GM23338 (cell line): ENCODE data around the gene PTPDC1. TPM values are rescaled to one million over a fixed set of nuclear protein-coding genes. Genes with fewer than 3 reads are reported as not detected.

ENCODE experiments used
- ATAC-seq: fragments of 200-7000 bp; cut with Tn5 transposase; 3 replicates; pipeline ENCODE4 v1.9.1; 2020
- DNase-seq: peaks from one replicate; pipeline ENCODE4 v3.0.0-alpha.2; 2015; ENCODE audit warnings: low spot score
- H2AFZ ChIP-seq: fragments of 200-600 bp; sonication (generic); 2 replicates; pipeline ENCODE4 v1.8.0; 2016; ENCODE audit warnings: antibody characterized with exemption, mild to moderate bottlenecking, moderate library complexity
- H3F3A ChIP-seq: fragments of 200-600 bp; sonication (generic); replicated peaks from 2 replicates; pipeline ENCODE4 v1.8.0; 2017; ENCODE audit warnings: antibody characterized with exemption, mixed run types, low read depth
- H3K27ac ChIP-seq: fragments of 200-600 bp; sonication (generic); 2 replicates; pipeline ENCODE4 v1.6.1; 2016; ENCODE audit warnings: low read depth
- H3K27me3 ChIP-seq: fragments of 200-600 bp; sonication (generic); 2 replicates; pipeline ENCODE4 v1.8.0; 2016; ENCODE audit warnings: mild to moderate bottlenecking, mixed run types, moderate library complexity; ENCODE audit not compliant: insufficient read depth
- H3K36me3 ChIP-seq: fragments of 200-600 bp; sonication (generic); 2 replicates; pipeline ENCODE4 v1.8.0; 2016; ENCODE audit warnings: mild to moderate bottlenecking; ENCODE audit not compliant: insufficient read depth
- H3K4me1 ChIP-seq: fragments of 200-600 bp; sonication (generic); 2 replicates; pipeline ENCODE4 v1.8.0; 2016; ENCODE audit warnings: mild to moderate bottlenecking, moderate library complexity; ENCODE audit not compliant: insufficient read depth
- H3K4me2 ChIP-seq: fragments of 200-600 bp; sonication (generic); 2 replicates; pipeline ENCODE4 v1.7.1; 2017; ENCODE audit warnings: mixed run types
- H3K4me3 ChIP-seq: fragments of 200-600 bp; sonication (generic); 2 replicates; pipeline ENCODE4 v1.6.1; 2016; ENCODE audit warnings: mixed run types
- H3K79me2 ChIP-seq: fragments of 200-600 bp; sonication (generic); replicated peaks from 2 replicates; pipeline ENCODE4 v1.8.0; 2017; ENCODE audit warnings: mild to moderate bottlenecking; ENCODE audit not compliant: insufficient read depth
- H3K9me2 ChIP-seq: fragments of 200-600 bp; sonication (generic); 2 replicates; pipeline ENCODE4 v1.8.0; 2017; ENCODE audit not compliant: insufficient read depth
- H4K20me1 ChIP-seq: fragments of 200-600 bp; sonication (generic); replicated peaks from 2 replicates; pipeline ENCODE4 v1.8.0; 2017; ENCODE audit warnings: mild to moderate bottlenecking; ENCODE audit not compliant: insufficient read depth
- H3K27ac Mint-ChIP-seq: 2 replicates; pipeline ENCODE4 v1.8.0; 2020; ENCODE audit warnings: inconsistent platforms, mild to moderate bottlenecking, moderate library complexity, mixed read lengths
- H3K27me3 Mint-ChIP-seq: 3 replicates; pipeline ENCODE4 v1.8.0; 2022; ENCODE audit warnings: low read depth, mild to moderate bottlenecking, moderate library complexity, mixed read lengths, inconsistent platforms; ENCODE audit not compliant: insufficient read depth, poor library complexity
- H3K36me3 Mint-ChIP-seq: 3 replicates; pipeline ENCODE4 v1.8.0; 2021; ENCODE audit warnings: low read depth, mild to moderate bottlenecking, inconsistent platforms, moderate library complexity, mixed read lengths
- H3K4me1 Mint-ChIP-seq: 3 replicates; pipeline ENCODE4 v1.8.0; 2020; ENCODE audit warnings: mild to moderate bottlenecking, inconsistent platforms, mixed read lengths
- H3K4me3 Mint-ChIP-seq: 3 replicates; pipeline ENCODE4 v1.8.0; 2021; ENCODE audit warnings: moderate library complexity, mild to moderate bottlenecking, inconsistent platforms, mixed read lengths
- H3K9me3 Mint-ChIP-seq: 3 replicates; pipeline ENCODE4 v1.8.0; 2020; ENCODE audit warnings: moderate library complexity, mild to moderate bottlenecking, inconsistent platforms, mixed read lengths
- CREB1 ChIP-seq: fragments of 250-450 bp; sonication (Bioruptor Pico); IDR thresholded peaks from 2 replicates; pipeline ENCODE4 v1.5.0; 2020; ENCODE audit warnings: low read depth, mild to moderate bottlenecking, moderate library complexity
- ETS1 ChIP-seq: IDR thresholded peaks from 2 replicates; pipeline ENCODE4 v1.6.1; 2016; ENCODE audit warnings: antibody characterized with exemption
- EZH2phosphoT487 ChIP-seq: fragments of 200-600 bp; sonication (generic); IDR thresholded peaks from one replicate; pipeline ENCODE4 v1.8.1; 2018; ENCODE audit warnings: antibody characterized with exemption; ENCODE audit not compliant: unreplicated experiment
- ZNF114 ChIP-seq: fragments of 250-450 bp; sonication (Bioruptor Pico); IDR thresholded peaks from 2 replicates; pipeline ENCODE4 v1.5.0; 2020; ENCODE audit warnings: mild to moderate bottlenecking, moderate library complexity
- ZNF331 ChIP-seq: fragments of 250-450 bp; sonication (Bioruptor Pico); IDR thresholded peaks from 2 replicates; pipeline ENCODE4 v1.5.0; 2020; ENCODE audit warnings: low read depth, mild to moderate bottlenecking, moderate library complexity
- polyA plus RNA-seq: library from polyadenylated mRNA; unstranded; fragments of >200 nt; fragmentation: Nextera tagmentation; extraction: Ambion mirVana; gene quantifications from 2 replicates; pipeline ENCODE4 v1.2.1, GENCODE V29; 2016
- total RNA-seq: library from RNA; depleted of rRNA; stranded (reverse); fragments of >200 nt; shearing (Covaris generic); gene quantifications from 2 replicates; pipeline ENCODE4 v1.2.3, GENCODE V29; 2014
- TF ChIP-seq, protein P1 (sequence below): fragments of 250-450 bp; sonication (Bioruptor Pico); IDR thresholded peaks from 2 replicates; pipeline ENCODE4 v1.5.0; 2020; ENCODE audit warnings: mild to moderate bottlenecking, moderate library complexity
- TF ChIP-seq, protein P2 (sequence below), 2 experiments: fragments of 200-600 bp in 1 of 2; sonication (generic) in 1 of 2; conservative IDR thresholded peaks; 2 replicates each; pipeline versions ENCODE4 v1.5.1 to v1.6.1; 2016 to 2017; ENCODE audit warnings: antibody characterized with exemption in 2 of 2, low read depth in 2 of 2, mild to moderate bottlenecking in 2 of 2, moderate library complexity in 1 of 2

Gene PTPDC1
- total and polyA plus RNA-seq, 2 experiments from 2014 or later: 4.3 to 10.6 TPM

DNA sequence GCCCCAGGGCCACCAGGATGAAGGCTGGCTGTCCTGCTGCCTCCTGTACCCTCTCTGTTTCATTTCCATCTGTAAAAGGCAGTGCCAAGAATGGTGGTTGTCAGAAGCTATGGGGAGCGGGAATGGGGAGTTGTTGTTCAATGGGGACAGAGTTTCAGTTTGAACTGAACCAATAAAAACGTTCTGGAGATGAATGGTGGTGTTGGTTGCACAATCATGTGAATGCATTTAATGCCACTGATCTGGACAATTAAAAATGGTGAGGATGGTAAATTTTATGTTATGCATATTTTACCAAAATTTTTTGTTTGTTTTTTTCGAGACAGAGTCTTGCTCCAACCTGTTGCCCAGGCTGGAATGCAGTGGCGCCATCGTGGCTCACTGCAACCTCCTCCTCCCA is 58.1 kb downstream of the PTPDC1 start:
- Mint-ChIP-seq H3K27me3 (peaks cover 8% of the 10 kb centered on the region), H3K36me3 (no peaks in the 10 kb centered on the region; the same call in 2 of the 3 replicates), H3K4me3 (no peak overlapping the region), H3K9me3 (no peaks in the 10 kb centered on the region), H3K27ac (no peak overlapping the region), H3K4me1 (peaks cover 14% of the 10 kb centered on the region)
- Histone ChIP-seq H3K4me3 (no peak overlapping the region), H3F3A (no peaks in the 10 kb centered on the region), H3K79me2 (no peaks in the 10 kb centered on the region), H3K36me3 (no peaks in the 10 kb centered on the region), H3K27me3 (no peaks in the 10 kb centered on the region), H3K27ac (no peak overlapping the region), H2AFZ (no peak overlapping the region), H3K4me1 (no peaks in the 10 kb centered on the region), H3K9me2 (peaks cover 2% of the 10 kb centered on the region; the same call in 1 of the 2 replicates), H3K4me2 (no peak overlapping the region), H4K20me1 (no peaks in the 10 kb centered on the region)
- DNase-seq (no peak), ATAC-seq (no peak)
- TF ChIP-seq ZNF114 (CRISPR knock-in tag) (no peak), EZH2phosphoT487 (no peak), CREB1 (CRISPR knock-in tag) (no peak), ZNF331 (CRISPR knock-in tag) (no peak), ETS1 (no peak)
- TF ChIP-seq, protein P1, sequence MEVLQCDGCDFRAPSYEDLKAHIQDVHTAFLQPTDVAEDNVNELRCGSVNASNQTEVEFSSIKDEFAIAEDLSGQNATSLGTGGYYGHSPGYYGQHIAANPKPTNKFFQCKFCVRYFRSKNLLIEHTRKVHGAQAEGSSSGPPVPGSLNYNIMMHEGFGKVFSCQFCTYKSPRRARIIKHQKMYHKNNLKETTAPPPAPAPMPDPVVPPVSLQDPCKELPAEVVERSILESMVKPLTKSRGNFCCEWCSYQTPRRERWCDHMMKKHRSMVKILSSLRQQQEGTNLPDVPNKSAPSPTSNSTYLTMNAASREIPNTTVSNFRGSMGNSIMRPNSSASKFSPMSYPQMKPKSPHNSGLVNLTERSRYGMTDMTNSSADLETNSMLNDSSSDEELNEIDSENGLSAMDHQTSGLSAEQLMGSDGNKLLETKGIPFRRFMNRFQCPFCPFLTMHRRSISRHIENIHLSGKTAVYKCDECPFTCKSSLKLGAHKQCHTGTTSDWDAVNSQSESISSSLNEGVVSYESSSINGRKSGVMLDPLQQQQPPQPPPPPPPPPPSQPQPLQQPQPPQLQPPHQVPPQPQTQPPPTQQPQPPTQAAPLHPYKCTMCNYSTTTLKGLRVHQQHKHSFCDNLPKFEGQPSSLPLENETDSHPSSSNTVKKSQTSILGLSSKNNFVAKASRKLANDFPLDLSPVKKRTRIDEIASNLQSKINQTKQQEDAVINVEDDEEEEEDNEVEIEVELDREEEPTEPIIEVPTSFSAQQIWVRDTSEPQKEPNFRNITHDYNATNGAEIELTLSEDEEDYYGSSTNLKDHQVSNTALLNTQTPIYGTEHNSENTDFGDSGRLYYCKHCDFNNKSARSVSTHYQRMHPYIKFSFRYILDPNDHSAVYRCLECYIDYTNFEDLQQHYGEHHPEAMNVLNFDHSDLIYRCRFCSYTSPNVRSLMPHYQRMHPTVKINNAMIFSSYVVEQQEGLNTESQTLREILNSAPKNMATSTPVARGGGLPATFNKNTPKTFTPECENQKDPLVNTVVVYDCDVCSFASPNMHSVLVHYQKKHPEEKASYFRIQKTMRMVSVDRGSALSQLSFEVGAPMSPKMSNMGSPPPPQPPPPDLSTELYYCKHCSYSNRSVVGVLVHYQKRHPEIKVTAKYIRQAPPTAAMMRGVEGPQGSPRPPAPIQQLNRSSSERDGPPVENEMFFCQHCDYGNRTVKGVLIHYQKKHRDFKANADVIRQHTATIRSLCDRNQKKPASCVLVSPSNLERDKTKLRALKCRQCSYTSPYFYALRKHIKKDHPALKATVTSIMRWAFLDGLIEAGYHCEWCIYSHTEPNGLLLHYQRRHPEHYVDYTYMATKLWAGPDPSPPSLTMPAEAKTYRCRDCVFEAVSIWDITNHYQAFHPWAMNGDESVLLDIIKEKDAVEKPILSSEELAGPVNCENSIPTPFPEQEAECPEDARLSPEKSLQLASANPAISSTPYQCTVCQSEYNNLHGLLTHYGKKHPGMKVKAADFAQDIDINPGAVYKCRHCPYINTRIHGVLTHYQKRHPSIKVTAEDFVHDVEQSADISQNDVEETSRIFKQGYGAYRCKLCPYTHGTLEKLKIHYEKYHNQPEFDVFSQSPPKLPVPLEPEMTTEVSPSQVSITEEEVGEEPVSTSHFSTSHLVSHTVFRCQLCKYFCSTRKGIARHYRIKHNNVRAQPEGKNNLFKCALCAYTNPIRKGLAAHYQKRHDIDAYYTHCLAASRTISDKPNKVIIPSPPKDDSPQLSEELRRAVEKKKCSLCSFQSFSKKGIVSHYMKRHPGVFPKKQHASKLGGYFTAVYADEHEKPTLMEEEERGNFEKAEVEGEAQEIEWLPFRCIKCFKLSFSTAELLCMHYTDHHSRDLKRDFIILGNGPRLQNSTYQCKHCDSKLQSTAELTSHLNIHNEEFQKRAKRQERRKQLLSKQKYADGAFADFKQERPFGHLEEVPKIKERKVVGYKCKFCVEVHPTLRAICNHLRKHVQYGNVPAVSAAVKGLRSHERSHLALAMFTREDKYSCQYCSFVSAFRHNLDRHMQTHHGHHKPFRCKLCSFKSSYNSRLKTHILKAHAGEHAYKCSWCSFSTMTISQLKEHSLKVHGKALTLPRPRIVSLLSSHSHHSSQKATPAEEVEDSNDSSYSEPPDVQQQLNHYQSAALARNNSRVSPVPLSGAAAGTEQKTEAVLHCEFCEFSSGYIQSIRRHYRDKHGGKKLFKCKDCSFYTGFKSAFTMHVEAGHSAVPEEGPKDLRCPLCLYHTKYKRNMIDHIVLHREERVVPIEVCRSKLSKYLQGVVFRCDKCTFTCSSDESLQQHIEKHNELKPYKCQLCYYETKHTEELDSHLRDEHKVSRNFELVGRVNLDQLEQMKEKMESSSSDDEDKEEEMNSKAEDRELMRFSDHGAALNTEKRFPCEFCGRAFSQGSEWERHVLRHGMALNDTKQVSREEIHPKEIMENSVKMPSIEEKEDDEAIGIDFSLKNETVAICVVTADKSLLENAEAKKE (CRISPR knock-in tag): no peak
- TF ChIP-seq, protein P2, sequence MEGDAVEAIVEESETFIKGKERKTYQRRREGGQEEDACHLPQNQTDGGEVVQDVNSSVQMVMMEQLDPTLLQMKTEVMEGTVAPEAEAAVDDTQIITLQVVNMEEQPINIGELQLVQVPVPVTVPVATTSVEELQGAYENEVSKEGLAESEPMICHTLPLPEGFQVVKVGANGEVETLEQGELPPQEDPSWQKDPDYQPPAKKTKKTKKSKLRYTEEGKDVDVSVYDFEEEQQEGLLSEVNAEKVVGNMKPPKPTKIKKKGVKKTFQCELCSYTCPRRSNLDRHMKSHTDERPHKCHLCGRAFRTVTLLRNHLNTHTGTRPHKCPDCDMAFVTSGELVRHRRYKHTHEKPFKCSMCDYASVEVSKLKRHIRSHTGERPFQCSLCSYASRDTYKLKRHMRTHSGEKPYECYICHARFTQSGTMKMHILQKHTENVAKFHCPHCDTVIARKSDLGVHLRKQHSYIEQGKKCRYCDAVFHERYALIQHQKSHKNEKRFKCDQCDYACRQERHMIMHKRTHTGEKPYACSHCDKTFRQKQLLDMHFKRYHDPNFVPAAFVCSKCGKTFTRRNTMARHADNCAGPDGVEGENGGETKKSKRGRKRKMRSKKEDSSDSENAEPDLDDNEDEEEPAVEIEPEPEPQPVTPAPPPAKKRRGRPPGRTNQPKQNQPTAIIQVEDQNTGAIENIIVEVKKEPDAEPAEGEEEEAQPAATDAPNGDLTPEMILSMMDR (conservative IDR thresholded peaks at IDR 0.05; ENCODE audit: low read depth in 2 of 2): no peak
